ENCODE measurements around the gene RUFY3. TPM values are rescaled to one million over a fixed set of nuclear protein-coding genes. Genes with fewer than 3 reads are reported as not detected.

The RUFY3 gene
- total RNA-seq, 1 donor from 2014 or later, result 74.9 TPM

DNA sequence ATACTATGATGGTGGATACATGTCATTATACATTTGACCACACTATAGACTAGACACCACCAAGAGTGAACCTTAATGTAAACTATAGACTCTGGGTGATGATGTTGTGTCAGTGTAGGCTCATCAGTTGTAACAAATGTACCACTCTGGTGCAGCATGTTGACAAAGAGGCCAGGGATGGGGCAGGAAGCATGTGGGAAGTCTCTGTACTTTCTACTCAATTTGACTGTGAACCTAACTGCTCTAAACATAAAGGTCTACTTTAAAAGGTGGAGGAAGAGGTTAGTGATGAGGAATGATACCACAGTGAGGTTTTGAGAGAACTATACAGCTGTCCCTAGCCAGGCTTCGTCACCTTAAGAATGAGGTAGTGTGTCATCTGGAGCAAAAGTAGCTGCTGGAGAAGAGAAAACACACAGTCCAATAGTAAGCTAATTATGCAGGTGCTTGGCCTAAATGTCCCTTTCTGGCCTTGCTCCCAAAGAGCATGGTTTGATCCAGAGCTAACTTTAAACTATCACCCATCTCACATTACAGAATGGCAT, 79.6 kb downstream of the RUFY3 start:
- no peaks in the 10 kb centered on the region for H3K4me1 Mint-ChIP-seq (ENCODE audit: unreplicated experiment)
- H3K36me3 Mint-ChIP-seq, result peaks cover 11% of the 10 kb centered on the region
- H3K27ac Mint-ChIP-seq, result no peak overlapping the region
- DNase-seq (ENCODE audit: extremely low spot score, unreplicated experiment), result no peak
- no peaks in the 10 kb centered on the region for H3K27me3 Mint-ChIP-seq
- no peak overlapping the region for H3K4me3 Mint-ChIP-seq
- TF ChIP-seq, protein P1, sequence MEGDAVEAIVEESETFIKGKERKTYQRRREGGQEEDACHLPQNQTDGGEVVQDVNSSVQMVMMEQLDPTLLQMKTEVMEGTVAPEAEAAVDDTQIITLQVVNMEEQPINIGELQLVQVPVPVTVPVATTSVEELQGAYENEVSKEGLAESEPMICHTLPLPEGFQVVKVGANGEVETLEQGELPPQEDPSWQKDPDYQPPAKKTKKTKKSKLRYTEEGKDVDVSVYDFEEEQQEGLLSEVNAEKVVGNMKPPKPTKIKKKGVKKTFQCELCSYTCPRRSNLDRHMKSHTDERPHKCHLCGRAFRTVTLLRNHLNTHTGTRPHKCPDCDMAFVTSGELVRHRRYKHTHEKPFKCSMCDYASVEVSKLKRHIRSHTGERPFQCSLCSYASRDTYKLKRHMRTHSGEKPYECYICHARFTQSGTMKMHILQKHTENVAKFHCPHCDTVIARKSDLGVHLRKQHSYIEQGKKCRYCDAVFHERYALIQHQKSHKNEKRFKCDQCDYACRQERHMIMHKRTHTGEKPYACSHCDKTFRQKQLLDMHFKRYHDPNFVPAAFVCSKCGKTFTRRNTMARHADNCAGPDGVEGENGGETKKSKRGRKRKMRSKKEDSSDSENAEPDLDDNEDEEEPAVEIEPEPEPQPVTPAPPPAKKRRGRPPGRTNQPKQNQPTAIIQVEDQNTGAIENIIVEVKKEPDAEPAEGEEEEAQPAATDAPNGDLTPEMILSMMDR (conservative IDR thresholded peaks at IDR 0.05), result no peak
- no peaks in the 10 kb centered on the region for H3K9me3 Mint-ChIP-seq

DNA sequence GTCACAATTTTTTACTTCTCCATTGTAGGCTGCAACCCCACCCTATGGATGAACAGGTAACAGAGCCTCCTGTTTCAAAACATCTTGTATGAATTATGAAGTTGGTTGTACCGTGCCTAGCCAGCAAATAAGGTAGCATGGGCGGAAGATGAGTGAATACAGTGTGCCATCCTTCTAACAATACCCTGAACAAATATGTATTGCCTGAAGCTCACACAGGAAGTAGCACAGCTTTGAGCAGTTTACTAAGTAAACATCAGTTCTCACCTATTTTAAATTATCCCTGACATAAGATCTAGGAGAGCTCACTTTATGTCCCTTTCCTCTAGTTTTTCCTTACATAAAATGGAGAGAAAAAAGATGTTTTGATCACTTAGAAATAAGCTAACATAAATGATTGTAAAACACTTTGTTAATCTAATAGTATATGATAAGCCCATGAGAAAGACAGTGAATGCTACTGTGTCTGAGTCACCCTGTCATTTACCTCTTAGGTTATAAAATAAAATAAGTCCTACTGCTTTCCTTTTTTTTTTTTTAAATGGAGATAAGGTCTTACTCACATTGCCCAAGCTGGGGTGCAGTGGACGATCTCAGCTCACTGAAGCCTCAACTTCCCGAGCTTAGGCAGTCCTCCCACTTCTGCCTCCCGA, 81.3 kb downstream of the RUFY3 start:
- TF ChIP-seq, protein P1 (conservative IDR thresholded peaks at IDR 0.05), result no peak
- Mint-ChIP-seq H3K9me3 (no peaks in the 10 kb centered on the region), H3K4me1 (ENCODE audit: unreplicated experiment) (no peaks in the 10 kb centered on the region), H3K4me3 (no peak overlapping the region), H3K27ac (no peak overlapping the region), H3K36me3 (peaks cover 9% of the 10 kb centered on the region), H3K27me3 (no peaks in the 10 kb centered on the region)
- no peak for DNase-seq (ENCODE audit: extremely low spot score, unreplicated experiment)

DNA sequence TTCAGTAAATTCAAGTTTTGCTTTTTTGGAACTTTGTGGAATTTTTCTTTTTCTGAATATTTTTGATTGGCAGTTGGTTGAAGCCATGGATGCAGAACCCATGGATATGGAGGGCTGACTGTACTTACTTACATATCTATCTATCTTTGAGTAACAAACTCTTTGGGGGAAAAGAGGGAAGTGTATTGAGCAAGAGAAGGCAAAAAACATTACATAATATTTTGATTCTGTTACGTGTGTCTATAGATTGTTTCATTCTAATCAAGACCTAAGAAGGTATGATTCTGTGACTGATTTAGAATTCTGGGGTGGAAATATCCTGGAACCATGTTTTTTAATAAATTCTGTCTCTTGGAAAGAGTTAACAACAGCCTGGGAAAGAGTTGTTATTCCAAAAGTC, 86.4 kb downstream of the RUFY3 start:
- Mint-ChIP-seq H3K27me3 (no peaks in the 10 kb centered on the region), H3K27ac (no peak overlapping the region), H3K4me1 (ENCODE audit: unreplicated experiment) (no peaks in the 10 kb centered on the region), H3K4me3 (no peak overlapping the region), H3K36me3 (peaks cover 9% of the 10 kb centered on the region), H3K9me3 (no peaks in the 10 kb centered on the region)
- TF ChIP-seq, protein P1 (conservative IDR thresholded peaks at IDR 0.05), result no peak
- DNase-seq (ENCODE audit: extremely low spot score, unreplicated experiment), result no peak

DNA sequence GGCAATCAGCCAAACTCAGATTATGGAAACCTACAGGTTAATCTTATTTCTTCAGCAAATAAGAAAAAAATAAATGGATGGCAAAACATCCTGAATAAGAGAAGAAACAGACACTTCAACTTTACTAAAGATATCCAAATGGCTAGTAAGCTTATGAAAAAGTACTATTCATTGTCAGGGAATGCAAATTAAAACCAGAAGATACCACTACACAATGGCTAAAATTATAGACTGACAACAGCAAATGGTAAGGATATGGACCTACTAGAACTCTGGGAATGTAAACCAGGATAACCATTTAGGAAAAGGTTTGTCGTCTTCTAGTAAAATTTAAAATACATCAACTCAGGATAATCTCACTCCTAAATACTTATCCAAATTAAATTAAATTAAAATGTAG, 93.6 kb downstream of the RUFY3 start:
- no peak for DNase-seq (ENCODE audit: extremely low spot score, unreplicated experiment)
- H3K27me3 Mint-ChIP-seq, result no peaks in the 10 kb centered on the region
- TF ChIP-seq, protein P1 (conservative IDR thresholded peaks at IDR 0.05), result no peak
- no peaks in the 10 kb centered on the region for H3K4me1 Mint-ChIP-seq (ENCODE audit: unreplicated experiment)
- H3K4me3 Mint-ChIP-seq, result no peak overlapping the region
- peaks cover 15% of the 10 kb centered on the region for H3K36me3 Mint-ChIP-seq
- no peaks in the 10 kb centered on the region for H3K9me3 Mint-ChIP-seq
- no peak overlapping the region for H3K27ac Mint-ChIP-seq

DNA sequence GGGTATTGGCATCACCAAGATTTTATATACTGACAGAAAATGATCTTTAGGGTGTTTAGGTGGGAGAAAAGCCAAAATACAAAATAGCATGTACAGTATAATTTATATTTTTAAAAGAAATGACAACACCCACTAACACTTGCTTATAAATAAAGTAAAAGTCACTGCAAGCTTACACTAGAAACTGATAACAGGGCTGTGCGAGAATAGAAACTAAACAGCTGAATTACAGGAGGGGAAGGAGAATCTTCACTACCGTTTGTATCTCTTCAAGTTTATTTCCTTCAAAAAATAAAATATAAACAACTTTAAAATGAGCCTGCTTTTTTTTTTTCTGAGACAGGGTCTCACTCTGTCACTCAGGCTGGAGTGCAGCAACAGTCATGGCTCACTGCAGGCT, 95.1 kb downstream of the RUFY3 start:
- no peaks in the 10 kb centered on the region for H3K9me3 Mint-ChIP-seq
- DNase-seq (ENCODE audit: extremely low spot score, unreplicated experiment), result no peak
- H3K36me3 Mint-ChIP-seq, result peaks cover 17% of the 10 kb centered on the region
- no peaks in the 10 kb centered on the region for H3K27me3 Mint-ChIP-seq
- TF ChIP-seq, protein P1 (conservative IDR thresholded peaks at IDR 0.05), result no peak
- H3K27ac Mint-ChIP-seq, result no peak overlapping the region
- no peak overlapping the region for H3K4me3 Mint-ChIP-seq
- no peaks in the 10 kb centered on the region for H3K4me1 Mint-ChIP-seq (ENCODE audit: unreplicated experiment)

Data from type B pancreatic cell (in vitro differentiated cells).